Medulla oblongata (tissue), 1 donor: ENCODE measurements around the gene HTR2A.
"Not testable (repeated sequence)": the region's sequence is repeated elsewhere in the genome, so short reads cannot be mapped to it uniquely, and the experiment has no call there.

Source experiments
- DNase-seq: peaks from one replicate; pipeline ENCODE4 v3.0.0-alpha.2; 2015; ENCODE audit errors: extremely low spot score

The HTR2A gene

GRCh38 chr13:46812301-46812797, 84.5 kb downstream of the HTR2A start:
- DNase-seq = no peak

- DNase-seq = no peak
Measured at GRCh38 chr13:46810440-46810839, 86.4 kb downstream of the HTR2A start.

GRCh38 chr13:46804921-46805320, 91.9 kb downstream of the HTR2A start:
- DNase-seq = not testable (repeated sequence)

- DNase-seq = no peak
Measured at GRCh38 chr13:46804391-46804815, 92.5 kb downstream of the HTR2A start.

- DNase-seq = no peak
Measured at GRCh38 chr13:46803586-46803985, 93.3 kb downstream of the HTR2A start.

- no peak for DNase-seq
Measured at GRCh38 chr13:46801858-46802257, 95.0 kb downstream of the HTR2A start.

GRCh38 chr13:46799139-46799538, 97.7 kb downstream of the HTR2A start:
- no peak for DNase-seq

- DNase-seq = peak; percentile 62
Measured at GRCh38 chr13:46797501-46798237, 99.2 kb downstream of the HTR2A start.

- DNase-seq = peak; percentile 92
Measured at GRCh38 chr13:46796515-46797474, 100.1 kb downstream of the HTR2A start, which contains the start of gene ESD. TSS of gene ESD (minus strand) at chr13:46797161. CDS start at chr13:46791413, 5,748 bp downstream.

- DNase-seq = no peak
Measured at GRCh38 chr13:46796129-46796514, 100.7 kb downstream of the HTR2A start.

GRCh38 chr13:46795321-46795720, 101.5 kb downstream of the HTR2A start:
- no peak for DNase-seq

- no peak for DNase-seq
Measured at GRCh38 chr13:46783504-46783903, 113.3 kb downstream of the HTR2A start.

- DNase-seq = no peak
Measured at GRCh38 chr13:46782691-46783090, 114.2 kb downstream of the HTR2A start.

GRCh38 chr13:46782066-46782465, 114.8 kb downstream of the HTR2A start:
- DNase-seq = no peak
